HG02798 (cell line): ENCODE data around the gene WDHD1.
"Not testable (repeated sequence)": the region's sequence is repeated elsewhere in the genome, so short reads cannot be mapped to it uniquely, and the experiment has no call there.

ENCODE experiments used
- ATAC-seq: cut with Tn5 transposase; IDR thresholded peaks from one replicate; pipeline ENCODE4 v1.9.1; 2021; ENCODE audit warnings: mild to moderate bottlenecking; ENCODE audit not compliant: unreplicated experiment, poor library complexity

The WDHD1 gene

DNA sequence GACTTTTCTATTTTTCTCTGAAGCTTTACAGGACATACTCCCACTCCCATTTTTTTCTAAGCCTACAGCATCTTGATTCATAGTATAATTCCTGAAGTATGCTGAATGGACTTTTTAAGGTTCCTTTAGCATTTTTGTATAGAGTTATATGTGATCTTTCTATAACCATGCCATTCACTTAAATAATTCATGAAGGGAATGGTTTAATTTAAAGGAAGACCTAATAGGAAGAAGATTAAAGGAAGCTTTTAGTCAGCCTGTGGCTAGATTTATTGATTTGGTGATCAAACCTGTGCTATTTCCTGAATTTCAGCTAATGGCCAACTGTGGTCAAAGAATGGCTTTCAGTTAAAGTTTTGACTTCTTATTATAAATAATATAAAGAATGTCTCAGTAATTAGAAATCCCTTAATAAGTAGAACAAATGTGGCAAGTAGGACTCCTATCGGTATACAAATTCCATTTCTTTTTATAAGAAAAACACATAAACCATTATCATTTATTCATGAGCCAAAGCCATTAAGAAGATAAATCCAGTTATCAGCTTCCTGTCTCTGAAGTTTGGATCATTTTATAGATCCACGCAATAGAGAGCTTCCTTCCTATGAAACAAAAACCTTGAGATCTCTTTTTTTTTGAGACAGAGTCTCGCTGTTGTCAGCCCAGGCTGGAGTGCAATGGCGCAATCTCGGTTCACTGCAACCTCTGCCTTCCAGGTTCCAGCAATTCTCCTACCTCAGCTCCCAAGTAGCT lies 20.6 kb upstream of the WDHD1 start:
- ATAC-seq, result no peak

GRCh38 chr14:55045087-55045486 lies 18.2 kb upstream of the WDHD1 start:
- ATAC-seq, result no peak

GRCh38 chr14:55043528-55043927 lies 16.6 kb upstream of the WDHD1 start:
- ATAC-seq, result no peak

- ATAC-seq, result no peak
Measured at GRCh38 chr14:55038708-55039107, 11.8 kb upstream of the WDHD1 start.

- ATAC-seq, result not testable (repeated sequence)
Measured at GRCh38 chr14:55037995-55038394, 11.1 kb upstream of the WDHD1 start.

DNA sequence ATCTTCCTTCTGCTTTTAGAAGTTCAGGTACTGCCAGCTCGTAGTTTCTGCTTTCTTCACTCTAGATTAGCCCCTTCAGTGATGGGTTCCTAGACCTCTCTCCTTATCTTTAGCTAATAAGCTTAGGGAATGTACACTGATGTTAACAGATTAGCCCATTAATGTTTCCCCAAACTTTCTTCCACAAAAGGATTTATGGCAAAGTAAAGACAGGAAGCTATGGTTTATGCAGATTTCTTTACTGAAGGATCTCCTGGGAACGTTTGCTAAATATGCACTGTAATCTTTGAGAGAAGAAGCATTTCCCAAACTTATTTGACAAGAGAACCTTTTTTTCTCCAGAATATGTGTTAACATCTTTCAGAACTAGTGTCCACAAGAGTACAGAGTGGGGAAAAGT lies 4.3 kb upstream of the WDHD1 start:
- no peak for ATAC-seq

DNA sequence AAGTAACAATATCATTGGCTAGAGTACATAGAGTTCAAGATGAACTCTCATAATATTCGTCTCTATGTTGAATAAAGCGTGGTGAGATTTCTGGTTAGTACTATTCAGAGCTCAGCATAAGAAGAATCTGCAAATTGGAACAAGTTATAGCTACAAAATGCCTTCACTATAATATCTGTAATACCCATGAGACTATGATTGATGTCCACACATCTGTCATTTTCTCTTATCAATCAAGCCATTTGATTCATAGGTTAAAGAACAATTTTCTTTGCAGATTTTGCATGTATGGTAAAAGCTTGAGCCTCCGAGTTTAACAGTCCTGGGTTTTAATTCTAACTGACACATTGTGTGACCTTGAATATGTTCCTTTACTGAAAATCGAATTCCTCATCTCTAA lies 1.6 kb upstream of the WDHD1 start:
- no peak for ATAC-seq

DNA sequence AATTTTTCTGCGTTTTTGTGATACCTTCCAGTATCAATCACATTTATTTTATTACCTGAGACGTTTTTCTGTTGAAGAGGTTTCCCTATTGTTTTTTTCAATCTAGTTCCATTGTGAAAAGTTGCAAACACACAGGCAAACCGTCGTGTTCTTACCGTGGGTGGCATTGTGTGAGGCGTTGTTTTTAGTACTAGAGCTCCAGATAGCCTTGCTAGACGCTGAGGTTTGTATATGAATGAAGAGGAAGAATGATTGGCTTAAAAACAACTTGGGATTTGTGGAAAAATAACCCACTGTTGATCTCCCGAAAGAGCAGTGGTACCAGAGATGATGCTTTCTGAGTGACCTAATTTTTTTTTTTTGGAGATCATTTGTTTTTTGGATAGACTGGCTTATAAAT lies 1.2 kb upstream of the WDHD1 start:
- no peak for ATAC-seq

GRCh38 chr14:55026441-55026792 lies 482 bp downstream of the WDHD1 start:
- ATAC-seq, result no peak

- ATAC-seq, result no peak
Measured at GRCh38 chr14:55025948-55026347, 951 bp downstream of the WDHD1 start.

GRCh38 chr14:55024365-55024764 lies 2.5 kb downstream of the WDHD1 start:
- not testable (repeated sequence) for ATAC-seq

GRCh38 chr14:55019968-55020554 lies 6.8 kb downstream of the WDHD1 start:
- no peak for ATAC-seq

DNA sequence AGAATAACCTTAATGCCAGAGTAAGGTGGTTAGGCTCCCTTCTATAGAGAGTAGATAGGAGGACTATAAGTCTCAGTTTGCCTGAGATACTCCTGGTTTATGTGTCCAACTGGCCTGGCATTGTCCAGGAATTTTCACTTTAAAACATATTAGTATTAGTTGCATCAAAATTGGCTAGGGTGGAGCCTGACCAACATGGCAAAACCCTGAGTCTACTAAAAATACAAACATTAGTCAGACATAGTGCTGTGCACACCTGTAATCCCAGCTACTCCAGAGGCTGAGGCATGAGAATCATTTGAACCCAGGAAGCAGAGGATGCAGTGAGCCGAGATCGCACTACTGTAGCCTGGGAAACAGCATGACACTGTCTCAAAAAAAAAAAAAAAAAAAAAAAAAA lies 11.9 kb downstream of the WDHD1 start:
- no peak for ATAC-seq

- ATAC-seq, result no peak
Measured at GRCh38 chr14:55005071-55005470, 21.8 kb downstream of the WDHD1 start.

- ATAC-seq, result no peak
Measured at GRCh38 chr14:55000381-55000780, 26.5 kb downstream of the WDHD1 start.

GRCh38 chr14:54985156-54985555 lies 41.7 kb downstream of the WDHD1 start:
- ATAC-seq, result no peak

DNA sequence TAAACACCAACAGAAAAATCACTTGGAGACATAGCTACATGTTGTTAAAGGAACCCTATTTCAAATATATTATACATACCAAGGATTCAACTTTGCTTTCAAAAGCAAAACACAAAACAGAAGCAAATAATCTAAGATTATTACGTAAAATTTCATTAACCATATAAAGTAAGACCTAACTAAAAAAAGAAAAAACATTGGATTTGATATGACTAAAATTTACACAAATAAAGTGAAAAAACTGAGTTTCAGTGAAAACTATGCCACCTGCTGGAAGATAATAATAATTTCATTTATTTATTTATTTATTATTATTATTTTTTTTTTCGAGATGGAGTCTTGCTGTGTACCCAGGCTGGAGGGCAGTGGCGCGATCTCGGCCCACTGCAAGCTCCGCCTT lies 45.2 kb downstream of the WDHD1 start:
- ATAC-seq, result no peak

DNA sequence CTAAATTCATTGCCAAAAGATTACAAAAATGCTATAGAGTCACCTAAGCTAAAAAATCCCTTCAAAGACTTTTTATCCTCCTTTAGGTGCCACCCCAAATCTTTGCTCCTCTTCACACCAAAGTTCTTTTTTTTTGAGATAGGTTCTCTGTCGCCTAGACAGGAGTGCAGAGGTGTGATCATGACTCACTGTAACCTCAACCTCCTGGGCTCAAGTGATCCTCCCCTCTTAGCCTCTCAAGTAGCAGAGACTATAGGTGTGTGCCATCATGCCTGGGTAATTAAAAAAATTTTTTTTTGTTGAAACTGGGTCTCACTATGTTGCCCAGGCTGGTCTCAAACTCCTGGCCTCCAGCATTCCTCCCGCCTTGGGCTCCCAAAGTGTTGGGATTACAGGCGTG lies 47.9 kb downstream of the WDHD1 start:
- ATAC-seq, result no peak

GRCh38 chr14:54976316-54976715 lies 50.6 kb downstream of the WDHD1 start:
- ATAC-seq, result no peak

DNA sequence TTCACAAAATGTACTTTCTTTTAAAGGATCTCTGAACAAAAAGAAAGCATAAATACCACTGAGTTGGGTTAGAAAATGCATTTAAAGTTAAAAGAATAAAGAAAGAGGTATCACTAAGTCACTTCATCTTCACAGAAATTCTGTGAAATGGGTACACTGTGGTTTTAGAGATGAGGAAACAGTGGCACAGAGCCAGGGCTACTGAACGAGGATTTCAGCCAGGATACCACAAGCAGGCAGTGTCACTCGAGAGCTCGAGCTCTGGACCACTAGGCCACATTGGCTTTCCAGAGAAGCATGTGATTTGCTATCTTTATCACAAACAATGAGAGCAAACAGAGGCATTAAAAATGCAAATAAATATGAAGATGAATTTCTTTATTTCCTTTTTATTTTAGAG lies 51.0 kb downstream of the WDHD1 start:
- no peak for ATAC-seq

DNA sequence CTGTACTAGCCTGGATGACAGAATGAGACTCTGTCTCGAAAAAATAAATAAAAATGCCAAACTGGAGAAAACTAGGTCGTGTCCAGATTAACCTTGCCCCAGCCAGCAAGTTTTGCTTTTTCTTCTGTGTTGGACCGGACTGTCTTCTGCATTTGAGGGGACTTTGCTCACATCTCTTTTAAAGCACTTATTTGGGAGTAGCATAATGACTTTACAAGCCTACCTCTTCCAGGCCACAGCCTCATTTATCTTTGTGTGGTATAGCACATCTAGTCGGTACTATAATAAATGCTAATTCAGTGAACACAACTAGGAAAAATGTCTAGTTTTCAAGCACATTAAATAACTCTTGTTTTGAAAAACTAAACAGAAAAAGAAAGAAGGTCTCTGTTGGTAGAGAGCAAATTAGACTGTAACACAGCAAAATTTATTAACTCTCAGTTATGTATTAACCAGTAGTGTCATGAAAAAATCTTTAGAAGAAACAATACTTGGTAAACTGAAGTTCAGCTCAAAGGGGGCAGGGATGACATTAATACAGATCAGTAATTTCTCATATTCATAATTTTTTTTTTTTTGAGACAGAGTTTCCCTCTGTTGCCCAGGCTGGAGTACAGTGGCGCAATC lies 52.0 kb downstream of the WDHD1 start:
- ATAC-seq, result no peak

- ATAC-seq, result no peak
Measured at GRCh38 chr14:54967496-54967895, 59.4 kb downstream of the WDHD1 start.
